NCI-H1105 (cell line): Measurements from ENCODE around the gene JAML.

ENCODE experiments used
- DNase-seq: peaks from one replicate; lab custom pipeline; 2025; lab: John Stamatoyannopoulos, UW

JAML gene

DNA sequence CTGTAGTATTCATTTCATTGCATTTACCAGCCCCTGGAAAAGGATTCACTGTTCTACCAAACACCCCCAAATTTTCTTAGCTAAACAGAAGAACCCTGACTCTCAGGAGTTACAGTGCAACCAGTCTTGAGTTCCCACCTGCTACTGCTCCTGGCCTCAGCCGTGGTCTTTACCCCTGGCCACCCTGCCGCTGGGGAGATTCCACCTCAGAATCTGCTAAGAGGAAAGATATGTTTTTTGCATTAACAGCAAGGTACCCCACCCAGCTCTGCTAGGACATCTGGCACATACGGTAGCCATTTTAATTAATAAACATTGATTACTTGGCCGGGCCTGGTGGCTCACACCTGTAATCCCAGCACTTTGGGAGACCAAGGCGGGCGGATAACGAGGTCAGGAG is 9.0 kb downstream of the JAML start:
- DNase-seq, result no peak

DNA sequence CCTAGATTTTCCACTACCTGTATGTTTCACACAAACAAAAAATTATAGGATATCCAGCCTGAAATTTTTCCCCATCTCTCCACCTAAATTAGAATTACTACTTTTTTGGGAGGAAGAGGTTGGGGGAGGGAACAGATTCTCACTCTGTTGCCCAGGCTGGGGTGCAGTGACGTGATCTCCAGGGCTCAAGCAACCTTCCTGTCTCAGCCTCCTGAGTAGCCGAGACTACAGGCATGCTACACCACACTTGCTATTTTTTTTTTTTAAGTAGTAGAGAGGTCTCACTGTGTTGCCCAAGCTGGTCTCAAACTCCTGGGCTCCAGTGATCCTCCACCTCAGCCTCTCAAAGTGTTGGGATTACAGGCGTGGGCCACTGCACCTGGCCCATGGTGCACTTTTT is 9.5 kb downstream of the JAML start:
- DNase-seq, result no peak

DNA sequence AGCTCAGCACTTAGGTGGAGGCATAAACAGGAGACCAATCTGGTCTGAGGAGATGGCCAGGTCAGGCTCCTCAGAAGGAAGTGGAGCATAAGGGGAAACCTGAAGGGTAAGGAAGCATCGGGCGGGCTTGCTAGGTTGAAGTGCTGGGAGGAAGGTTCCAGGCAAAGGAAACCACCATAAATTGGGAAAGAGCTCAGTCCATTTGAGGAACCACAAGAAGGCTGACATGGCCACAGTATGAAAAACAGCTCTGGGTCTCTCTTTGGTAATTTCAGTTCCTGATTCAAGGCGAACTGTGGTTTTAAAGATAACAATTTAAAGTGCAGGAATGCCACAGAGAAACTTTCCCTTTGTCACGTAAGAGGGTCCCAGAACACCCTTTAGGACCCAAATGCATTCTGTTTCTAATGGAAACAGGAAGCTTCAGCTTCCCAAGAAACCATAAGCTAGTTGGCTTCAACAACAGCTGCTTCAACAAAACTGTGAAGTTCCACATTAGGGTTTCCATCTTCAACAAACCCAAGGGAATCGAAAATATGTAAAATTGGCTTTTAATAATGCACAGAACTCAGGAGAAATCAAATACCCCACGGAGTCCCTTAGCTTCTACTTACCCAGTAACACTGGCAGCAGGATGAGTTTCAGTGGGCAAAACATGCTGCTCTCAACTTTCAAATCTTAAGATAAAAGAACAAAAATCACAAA is 10.4 kb downstream of the JAML start:
- no peak for DNase-seq

DNA sequence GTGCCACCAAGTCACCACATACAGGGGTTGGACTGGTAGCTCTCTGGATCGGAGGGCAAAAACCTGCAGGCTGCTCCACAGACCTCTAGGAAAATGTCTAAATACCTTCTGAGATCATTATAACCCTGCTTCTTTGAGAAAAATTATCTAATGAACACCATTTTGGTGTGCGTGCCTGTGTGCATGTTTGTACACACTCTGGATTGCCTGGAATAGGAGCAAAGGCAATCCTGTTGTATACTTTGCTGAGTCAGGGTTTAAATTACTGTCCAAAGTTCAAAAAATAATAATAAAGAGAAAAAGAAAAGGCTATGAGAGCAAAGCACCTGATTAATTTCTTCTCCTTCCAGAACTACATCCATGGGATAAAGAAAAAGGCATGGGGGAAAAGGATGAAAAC is 11.0 kb downstream of the JAML start:
- DNase-seq, result no peak

DNA sequence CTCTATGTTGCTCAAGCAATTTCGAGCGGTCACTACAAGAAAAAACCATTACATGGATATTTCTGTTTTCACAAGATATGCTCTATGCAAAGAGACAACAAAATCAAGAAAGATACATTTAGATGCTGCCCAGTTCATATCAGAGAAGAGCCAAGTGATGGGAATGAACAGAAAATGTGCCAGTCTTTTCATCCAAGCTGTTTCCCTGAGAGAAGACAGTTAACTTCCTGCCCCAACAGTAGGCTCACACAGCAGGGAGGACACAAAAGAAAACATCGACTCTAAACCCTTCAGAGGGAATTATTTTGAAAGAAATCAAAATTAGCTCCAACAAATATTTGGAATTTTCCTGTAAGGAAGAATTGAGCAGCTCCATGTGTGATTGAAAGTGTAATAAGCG is 11.6 kb downstream of the JAML start:
- DNase-seq, result no peak

DNA sequence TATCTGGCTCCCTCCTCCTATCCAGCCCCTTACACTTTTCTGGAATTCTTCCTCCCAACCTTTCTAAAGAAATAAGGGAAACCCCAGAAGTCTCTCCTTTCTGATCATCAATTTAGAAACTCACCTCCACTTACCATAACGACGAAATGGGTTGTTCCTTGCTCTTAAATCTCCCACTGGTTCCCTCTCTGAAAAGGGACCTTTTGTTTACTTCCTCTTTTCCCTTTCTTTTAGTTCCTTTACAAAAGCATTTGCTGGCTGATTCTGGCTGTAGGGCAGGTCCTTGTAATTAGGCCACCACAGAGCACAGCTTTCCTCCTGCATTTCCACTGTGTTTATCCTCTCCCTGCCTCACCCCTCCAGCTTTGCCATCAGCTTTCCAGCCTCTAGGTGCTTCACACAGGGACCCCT is 12.0 kb downstream of the JAML start:
- DNase-seq, result no peak

DNA sequence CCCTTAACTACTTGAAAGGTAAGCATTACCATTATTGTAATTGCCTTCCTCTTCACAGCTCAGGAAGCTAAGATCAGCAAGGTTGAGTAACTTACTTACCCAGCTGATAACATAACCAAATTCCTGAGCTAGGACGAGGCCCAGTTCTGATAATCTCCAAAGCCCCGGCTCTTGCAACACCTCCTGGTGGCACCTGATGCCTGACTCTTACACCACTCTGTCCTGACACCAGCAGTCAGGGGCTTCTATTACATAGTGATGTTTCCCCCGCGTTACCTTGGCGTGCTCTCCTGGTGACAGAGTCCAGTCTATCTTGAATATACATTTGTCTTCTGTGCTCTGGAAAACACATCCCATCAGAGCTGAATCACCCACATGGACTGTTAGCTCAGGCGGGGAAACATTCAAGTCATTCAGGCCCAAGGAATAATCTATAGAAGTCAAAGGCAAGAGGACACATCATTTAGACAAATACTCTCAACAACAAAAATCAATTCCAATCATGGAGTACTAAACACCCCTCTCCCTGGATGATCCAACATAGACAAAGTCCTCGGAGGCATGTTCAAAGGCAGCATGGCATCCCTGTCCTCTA is 12.6 kb downstream of the JAML start:
- no peak for DNase-seq

DNA sequence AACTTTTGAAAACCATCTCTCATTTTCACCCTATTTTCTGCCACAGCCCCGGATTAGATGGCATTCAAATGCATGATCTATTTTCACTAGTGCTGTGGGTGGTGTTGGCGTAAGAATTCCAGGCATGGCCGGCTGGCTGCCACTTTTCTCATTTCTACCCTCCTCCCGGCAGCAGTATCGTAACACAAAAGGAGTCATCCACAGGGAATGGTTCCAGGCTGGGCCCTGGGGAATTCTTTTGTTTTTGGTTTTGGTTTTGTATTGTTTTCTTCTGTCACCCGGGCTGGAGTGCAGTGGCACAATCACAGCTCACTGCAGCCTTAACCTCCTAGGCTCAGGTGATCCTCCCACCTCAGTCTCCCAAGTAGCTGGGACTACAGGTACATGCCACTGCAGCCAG is 13.8 kb downstream of the JAML start:
- no peak for DNase-seq

DNA sequence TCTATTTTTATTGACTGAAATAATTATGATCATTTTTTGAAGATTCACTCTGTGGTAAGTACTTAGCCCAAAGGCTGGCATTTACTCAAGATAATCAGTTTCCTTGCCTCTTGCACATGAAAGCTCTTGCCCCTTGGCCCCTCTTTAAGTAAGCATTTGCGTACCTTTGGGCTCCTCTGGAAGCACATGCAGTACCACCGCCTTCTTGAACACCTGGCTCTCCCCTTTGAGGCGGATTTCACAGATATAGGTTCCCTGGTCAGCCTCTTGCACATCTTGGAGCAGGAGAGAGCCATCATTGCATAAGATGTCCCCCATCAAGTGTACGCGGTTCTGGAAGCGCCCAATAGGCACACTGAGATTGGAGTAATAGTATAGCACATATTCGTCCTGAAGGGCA is 14.5 kb downstream of the JAML start:
- DNase-seq, result no peak

DNA sequence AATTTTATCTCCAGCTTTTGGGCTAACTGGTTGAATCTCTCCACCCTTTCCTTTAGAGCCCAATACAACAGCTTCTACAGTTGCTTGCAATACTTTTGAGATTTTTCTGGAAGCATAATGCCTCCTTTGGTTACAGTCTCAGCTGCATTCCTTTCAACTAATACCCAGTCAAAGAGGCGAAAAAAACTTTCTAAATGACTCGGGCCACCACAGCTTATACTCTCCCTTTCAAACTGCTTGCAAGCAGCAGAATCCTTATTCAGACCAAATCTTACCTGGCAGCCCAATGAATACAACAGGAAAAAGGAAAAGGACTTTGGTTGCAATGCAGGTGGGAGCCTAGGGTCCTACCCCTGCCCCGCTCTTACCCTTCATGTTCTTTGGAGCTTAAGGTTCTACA is 15.8 kb downstream of the JAML start:
- DNase-seq, result no peak

DNA sequence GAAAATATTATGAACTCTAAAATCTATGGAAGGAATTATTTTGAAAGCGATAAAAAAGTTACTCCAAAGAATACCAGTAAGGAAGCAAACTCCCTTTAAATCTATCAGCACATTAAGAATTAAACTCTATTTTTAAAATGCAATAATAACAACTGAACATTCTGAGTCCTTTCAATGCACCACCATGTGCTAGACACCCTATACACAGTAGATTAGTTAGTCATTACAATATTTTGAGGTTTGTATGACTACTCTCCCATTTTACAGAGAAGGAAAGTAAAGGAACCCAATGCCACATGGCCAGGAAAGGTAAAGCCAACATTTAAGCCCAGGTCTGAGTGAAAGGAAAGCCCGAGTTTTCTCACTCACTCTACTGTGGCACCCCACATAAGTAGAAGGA is 17.7 kb downstream of the JAML start:
- no peak for DNase-seq

DNA sequence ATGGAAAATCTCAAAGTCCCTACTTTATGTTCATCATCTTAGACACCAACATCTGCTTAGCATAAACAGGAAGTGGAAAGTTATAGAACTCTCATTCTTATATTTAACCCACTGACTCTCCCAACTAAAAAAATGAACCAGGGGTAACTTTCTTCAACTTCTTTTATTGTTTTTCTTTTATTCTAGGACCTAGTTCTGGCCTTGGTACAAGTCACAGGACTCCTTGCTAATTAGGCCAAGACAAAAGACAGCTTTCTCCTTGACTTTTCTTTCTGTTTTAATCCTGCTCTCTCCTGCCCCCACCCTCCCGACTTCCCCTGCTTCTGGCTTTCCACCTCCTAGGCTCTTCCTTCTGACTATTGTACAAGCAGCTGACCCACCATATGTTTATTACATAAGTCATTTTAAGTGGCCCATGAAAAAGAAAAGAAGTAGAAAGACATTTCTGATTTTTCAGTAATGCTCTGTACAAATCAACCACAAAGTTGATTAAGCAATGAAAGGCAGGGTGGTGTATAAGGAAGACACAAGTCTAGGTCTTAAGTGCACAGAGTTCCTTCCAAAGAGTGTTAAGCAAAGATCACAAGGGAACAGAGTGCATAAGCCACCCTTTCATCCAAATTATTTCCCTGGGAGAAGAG is 18.3 kb downstream of the JAML start:
- DNase-seq, result no peak

DNA sequence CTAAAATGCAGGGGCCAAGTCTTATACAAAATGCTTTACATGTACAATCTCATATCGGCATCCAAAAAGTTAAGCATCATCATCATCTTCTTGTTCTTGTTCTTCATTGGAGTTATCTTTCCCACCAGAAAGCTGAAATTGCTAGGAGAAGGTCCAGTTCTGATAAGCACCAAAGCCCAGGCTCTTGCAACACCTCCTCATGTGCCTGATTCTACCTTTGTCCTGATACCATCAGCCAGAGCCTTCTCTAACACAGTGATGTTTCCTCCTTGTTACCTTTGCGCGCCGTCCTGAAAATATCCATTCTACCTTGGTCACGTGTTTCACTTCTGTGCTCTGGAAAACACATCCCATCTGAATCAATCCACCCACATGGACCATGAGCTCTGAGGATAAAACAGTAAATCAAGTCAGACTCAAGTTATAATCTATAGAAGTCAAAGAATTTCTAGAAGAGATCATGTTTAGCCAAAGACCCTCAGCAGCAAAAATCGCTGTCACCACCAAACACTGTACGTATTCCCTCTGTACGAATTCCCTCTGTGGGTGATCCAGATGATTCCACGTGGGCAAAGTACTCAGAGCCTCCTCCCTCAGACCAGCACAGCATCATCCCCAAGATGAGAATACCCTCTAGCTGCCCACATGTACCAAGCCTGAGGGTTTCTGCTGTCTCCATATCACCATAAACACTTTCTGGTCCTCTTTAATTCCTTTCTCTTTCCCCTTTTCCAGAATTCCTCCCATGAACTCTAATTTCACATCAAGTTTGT is 19.0 kb downstream of the JAML start:
- no peak for DNase-seq

DNA sequence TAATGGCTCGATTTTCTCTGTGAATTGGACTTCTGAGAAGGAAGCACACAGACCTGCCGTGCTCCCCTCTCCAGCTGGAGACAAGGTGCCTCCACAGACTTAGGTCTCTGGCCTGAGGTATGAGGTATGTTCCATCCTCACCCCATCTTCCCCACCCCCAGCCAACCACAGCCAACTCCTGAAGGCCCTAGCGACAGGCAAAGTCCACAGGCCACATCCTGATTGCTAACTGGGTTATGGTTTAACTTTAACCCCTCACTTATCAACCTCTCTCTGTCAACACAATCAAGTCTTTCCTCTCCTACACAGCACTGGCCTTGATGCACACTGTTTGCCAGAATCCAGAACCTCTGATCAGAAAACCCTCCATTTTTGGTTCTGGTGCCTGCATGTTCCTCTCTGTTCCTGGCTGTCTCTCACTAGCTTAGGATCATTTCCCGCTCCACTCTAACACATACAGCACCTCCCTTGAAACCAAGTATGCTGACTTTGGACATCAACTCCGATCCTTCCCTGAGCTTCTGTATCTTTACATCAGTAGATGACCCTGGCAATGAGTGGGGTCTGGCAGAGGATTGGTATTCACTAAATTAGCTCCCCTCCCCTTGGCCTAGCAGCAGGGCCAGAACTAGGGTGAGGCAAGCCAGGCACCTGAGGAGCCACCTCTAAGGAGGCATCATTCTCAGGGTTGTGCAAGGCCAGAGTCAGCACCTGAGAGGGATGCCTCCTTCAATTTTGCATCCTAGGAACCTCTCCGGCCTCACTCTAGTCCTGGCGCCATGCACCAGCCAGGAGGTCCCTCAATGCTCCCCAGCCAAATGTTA is 22.0 kb downstream of the JAML start:
- DNase-seq, result no peak

DNA sequence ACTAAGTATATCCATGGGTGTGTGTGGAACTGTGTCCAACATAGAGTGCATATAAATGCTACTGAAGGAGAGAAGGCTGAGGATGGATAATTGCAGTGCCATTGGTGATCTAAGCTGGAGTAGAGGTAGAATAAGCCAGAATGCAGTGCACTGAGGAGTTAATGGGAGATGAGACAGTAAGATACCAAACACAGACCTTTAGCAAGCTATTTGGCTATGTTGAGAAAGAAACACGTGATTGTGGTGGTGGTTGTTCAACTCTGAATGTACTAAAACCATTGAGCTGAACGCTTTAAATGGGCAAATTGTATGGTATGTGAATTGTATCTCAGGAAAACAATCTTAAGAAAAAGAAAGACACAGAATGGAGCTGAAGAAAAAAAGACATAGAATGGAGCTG is 22.8 kb downstream of the JAML start:
- DNase-seq, result no peak

DNA sequence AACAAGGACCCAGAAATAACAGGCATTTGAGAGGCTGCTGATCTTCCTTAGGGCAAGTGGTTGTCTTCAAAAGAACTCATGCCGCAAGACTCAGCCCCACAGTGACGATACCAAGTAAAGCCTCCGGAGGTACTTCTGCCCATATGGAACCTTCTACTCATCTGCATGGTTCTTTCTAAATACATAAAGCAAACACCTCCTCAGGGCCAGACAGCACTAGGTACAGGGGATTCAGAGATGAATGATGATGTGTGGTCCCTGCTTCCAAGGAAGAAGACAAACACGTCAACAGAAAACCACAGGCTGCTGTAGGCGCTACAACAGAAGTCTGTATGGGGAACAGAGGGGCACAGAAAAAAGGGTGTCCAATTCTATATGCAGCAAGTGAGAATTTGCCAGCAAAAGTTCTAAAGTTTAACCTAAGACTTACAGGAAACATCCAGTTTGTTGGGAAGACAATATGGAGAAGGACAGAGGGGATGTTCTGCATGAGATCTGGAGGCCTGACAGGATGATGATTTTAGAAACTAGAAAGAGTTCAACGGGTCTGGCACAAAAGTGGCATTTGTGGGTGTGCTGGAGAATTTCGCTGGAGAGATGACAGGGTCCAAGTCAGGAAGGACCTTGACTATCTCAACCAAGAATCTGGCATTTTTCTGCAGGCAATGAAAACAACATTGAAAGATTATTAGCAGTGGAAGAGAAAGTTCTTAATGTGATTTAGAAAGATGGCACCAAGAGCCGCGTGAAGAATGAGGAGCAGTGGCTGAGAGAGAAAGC is 23.7 kb downstream of the JAML start:
- DNase-seq, result no peak

DNA sequence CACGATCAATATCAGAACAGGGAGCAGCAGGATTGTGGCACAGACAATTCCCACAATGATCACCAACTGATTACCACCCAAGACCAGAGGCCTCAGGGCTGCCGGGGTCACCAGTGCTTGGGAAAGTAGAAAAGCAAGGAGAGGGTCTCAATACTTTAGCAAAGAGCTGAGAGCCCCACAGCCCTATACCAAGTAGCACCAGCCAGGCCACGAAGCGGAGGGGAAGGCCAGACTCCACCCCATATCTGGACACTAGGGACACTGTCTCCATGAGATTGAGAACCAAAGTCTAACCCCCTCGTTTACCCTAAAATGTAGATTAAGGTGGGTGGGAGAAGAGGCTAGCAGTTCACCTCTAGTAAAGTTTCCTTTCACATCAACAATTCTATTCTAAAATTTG is 24.3 kb downstream of the JAML start:
- no peak for DNase-seq

DNA sequence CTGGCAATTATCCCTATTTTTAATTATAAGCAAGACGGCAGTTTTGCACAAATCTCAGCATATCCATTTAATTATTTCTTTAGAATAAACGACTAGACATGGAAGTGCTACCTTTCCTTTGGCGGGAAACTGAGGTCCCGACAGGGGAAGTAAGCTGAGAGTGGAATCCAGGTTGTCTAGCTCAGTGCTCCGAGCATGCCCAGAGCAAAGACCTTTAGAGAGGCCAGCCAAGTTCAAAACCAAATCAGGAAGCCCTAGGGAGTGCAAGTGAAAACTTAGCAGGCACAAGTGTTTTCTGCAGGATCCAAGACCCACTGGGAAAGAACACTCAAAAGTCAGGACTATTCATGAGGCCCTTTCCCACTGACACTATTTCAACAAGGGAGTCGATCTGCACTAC is 25.7 kb downstream of the JAML start:
- no peak for DNase-seq

DNA sequence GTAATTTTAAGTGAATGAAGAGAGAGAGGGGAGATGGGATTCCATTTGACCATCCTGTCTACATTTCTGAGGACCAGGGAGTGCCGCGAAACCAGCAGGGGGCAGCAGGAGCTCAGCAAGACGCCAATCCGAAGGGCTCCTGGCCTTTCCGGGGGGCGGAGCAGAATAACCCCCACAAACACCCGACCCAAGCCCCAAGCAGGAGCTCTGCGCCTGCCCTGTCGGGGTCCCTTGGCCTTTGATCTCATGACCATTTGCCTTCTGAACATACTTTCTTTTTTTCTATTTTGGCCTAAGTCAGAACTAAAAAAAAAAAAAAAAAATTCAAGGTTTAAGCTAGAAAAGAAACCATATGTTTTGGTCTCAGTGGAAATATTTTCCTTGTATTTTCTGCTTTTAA is 26.4 kb downstream of the JAML start:
- DNase-seq, result peak; percentile 84

DNA sequence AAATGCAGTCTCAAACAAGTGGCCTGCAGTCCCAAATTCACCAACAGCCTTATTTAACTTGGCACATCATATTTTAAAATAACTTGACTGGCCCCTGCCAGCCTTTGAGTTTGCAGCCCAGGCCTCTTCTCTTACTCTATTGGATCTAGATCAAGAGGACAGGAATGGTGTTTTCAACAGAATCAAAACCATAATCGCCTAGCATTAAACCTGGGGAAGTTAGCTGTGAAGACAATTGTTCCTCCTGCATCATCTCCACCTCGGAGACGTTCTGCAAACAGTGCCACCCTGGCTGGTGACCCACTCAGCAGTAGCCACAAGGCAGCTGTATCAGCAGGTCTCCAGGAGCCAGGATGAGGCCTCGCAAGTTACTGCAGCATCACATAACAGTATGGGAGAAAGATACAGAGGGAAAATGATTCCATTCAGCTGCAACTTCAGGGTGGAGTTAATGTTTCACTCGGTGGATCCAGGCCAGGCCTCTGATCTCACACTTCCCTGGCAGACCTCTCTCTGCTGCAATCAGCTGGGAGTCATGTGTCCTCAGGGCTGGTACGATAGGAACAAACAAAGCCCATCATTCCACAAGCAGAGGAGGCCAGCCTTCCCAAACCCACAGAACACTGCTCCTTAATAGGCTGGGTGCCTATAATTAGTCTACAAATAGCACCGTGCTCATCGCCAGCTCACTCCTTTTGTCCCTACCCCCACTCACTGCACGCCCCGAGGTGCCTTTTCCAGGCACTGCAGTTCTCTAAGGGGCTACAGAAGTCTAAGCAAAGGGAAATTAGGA is 29.8 kb downstream of the JAML start:
- DNase-seq, result peak; percentile 91
